CD1c-positive myeloid dendritic cell (primary cell): ENCODE measurements around the gene CLEC17A.
A peak's percentile ranks its signal among the peaks of the same experiment; 100 is the strongest.
"Not testable (repeated sequence)": the region's sequence is repeated elsewhere in the genome, so short reads cannot be mapped to it uniquely, and the experiment has no call there.

Source experiments
- DNase-seq: peaks from one replicate; pipeline ENCODE4 v3.0.0-alpha.2; 2016; ENCODE audit errors: extremely low spot score

CLEC17A gene

DNA sequence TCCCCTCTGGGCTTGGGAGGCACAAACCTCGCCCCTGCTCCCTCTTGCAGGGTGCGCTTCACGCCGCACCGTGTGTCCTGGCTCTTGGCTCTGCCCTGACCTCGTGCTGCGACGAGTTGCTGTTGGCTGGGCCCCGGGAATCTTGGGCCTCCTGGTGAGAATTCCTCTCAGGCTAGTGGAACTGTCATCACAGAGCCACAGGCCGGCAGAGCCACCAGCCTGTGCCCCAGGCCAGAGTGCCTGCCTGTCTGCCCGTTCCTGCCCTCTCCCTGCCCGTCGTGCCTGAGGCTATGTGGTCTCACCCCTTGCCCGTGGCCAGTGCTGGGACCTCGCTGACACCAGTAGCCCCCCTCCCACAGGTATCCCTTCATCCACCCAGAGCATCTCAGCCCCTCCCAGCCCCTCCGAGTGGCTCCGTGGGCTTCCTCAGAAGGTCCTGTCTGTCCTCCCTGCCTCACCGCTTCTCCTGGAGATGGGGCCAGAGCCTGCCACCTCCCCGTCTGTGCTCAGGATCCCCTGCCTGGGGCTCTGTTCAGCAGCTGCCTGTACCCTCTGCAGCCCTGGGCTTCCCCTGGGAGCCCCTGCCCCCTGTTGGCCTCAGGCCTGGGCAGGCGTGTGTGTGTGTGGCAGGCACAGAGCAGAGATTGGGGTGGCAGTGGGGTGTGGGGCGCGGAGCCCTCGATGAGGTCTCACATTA lies 24.4 kb upstream of the CLEC17A start:
- DNase-seq = no peak

DNA sequence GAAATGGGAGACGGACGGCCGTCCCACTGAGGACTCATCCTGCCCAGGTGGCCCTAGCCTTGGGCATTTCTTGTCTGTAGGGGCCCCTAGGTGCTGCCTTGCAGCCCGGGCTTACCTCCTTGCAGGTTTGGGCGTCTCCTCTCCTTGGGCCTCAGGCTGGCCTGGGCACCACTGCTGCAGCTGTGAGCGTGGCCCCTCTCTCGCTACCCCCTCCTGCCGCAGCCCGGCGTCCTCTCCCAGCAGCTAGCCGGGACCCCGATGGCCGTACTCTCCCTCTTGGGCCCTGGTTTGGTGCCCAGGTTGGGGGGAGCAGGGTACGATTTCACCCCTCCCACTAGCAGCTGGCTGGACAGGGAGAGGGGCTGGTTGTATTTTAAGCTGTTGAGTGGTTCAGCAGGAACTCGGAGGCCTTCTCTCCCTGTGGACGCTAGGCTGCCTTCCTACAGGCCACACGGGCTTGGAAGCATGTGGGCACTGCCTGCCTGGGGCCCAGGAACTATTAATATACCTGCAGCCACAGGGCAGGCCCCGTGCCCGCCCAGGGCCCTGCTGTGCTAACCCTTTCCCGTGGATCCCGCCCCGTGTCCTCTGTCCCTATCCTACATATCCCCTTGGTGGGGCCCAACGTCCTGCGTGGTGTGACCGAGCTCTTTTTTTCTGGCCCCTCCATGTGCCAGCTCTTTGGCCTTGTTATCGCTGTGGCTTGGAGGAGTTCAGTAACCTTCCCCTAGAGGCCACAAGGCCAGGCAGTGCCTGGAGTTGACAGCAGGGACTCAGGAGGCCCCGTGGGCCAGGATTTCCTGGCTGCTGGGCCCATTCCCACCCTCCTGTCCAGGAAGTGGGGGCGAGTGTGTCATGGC lies 22.7 kb upstream of the CLEC17A start:
- DNase-seq = no peak

DNA sequence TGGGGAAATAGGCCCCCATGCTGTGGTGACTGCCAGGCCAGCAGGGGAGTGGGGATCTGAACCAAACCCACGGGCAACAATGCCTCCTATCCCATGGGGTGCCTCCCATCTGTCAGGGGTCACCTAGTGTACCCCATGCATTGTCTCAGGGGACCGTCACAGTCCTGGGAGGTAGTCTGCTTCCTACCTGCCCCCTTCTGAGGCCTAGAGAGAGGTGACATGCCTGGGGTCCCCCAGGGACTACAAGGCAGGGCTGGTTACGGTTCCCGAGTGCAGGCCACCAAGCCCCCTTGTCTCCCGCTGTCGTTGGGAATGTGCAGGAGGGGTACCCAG lies 22.1 kb upstream of the CLEC17A start:
- no peak for DNase-seq

- DNase-seq = no peak
Measured at GRCh38 chr19:14561249-14561648, 21.6 kb upstream of the CLEC17A start.

GRCh38 chr19:14561847-14562351 lies 21.0 kb upstream of the CLEC17A start:
- DNase-seq = no peak

DNA sequence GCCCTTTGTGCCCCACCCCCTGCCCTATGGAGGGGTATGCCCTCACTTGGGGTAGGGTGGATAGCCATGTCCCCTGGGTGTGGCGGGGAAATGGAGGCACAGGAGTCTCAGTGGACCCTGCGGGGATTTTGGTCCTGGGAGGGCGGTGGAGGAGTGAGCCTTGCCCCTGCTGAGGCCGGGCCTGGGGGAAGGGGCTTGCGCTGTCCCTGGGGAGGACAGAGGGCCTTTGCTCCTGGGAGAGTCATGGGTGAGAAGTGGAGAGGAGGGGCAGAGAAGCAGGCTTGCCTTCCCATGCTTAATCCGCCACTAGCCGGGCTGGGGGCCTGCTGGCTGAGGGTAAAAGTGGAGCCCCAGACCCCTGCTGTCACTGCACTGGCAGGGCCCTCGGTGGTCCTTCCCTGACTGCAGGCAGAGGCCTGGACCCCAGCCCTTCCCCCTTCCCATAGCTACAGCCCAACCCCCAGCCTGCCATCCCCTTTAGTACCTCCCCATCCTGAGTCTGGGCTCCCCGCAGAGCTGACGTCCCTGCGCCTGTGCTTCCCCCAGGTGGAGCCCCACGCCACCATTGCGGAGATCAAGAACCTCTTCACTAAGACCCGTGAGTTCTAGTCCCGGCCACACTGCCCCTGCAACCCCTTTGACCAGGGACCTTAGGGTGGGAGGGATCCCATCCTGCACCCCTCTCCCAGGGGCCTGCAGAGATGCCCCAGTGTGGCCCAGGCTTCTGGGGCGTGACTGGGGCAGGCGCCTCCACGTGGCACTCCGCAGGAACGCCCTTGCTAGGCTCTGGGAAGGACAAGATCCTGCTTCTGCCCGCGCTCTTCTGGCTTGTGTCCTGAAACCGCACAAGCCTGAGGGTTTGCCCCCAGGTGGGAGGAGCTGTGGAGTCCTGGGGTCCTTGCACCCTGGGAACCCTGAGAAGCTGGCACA lies 20.0 kb upstream of the CLEC17A start:
- no peak for DNase-seq

GRCh38 chr19:14563590-14563926 lies 19.3 kb upstream of the CLEC17A start:
- DNase-seq = no peak

DNA sequence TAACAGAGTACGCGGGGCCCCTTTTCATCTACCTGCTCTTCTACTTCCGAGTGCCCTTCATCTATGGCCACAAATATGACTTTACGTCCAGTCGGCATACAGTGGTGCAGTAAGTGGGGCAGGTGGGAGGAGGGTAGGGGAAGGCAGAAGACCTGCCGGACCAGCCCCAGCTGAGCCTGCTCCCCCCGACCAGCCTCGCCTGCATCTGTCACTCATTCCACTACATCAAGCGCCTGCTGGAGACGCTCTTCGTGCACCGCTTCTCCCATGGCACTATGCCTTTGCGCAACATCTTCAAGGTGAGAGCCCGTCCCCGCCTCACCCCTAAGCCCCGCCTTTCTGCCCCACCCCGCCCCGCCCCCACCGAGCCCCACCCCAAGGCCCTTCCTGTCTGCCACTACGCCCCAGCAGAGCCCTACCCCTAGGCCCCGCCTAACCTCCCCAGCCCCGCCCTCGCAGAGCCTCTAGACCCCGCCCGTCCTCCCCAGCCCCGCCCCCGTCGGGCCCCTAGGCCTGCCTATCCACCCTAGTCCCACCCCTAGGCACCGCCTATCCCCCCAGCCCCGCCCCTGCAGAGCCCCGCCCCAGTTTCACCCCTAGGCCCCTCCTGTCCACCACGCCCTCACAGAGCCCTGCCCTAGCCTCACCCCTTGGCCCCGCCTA lies 18.8 kb upstream of the CLEC17A start:
- DNase-seq = peak; percentile 16

- DNase-seq = not testable (repeated sequence)
Measured at GRCh38 chr19:14564652-14565297, 18.1 kb upstream of the CLEC17A start.

- DNase-seq = no peak
Measured at GRCh38 chr19:14565298-14565679, 17.6 kb upstream of the CLEC17A start.

DNA sequence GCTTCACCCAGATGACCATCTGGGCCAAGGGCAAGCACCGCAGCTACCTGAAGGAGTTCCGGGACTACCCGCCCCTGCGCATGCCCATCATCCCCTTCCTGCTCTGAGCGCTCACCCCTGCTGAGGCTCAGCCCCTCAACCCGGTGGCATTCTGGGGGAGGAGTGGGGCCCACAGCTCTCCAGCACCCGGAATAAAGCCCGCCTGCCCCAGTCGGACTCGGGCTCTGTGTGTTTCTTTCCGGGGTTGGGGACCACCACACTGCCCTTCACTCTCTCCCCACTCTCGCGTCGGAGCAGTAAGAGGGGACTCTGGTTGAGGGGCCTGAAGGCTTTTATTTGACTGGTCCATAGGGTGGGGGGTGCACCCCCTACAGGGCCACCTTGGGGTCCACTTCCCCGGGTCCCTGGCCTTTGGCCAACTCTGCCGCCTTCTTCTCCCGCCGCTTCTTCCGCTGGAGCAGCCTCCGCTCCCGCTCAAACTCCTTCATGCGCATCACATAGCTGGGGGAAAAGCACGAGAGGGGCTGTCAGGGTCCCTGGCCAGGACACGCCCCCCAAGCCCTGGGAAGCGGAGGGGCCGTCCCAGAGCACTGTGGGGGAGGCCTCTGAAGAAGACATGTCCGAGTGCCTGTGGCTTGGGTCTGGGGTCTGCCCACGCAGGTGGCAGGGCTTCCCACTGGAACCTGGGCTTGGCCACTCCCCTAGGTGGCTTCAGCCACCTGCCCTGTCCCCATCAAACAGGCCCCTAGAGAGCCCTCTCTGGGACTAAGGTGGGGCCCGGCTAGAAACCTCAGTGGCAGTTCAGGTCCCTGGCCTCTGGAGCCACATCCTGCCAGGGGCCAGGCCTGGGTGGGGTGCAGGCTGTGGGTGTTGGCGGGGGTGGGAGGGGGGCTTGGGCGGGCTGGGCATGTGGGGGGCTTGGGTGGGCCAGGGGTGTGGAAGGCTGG lies 16.8 kb upstream of the CLEC17A start:
- DNase-seq = no peak

DNA sequence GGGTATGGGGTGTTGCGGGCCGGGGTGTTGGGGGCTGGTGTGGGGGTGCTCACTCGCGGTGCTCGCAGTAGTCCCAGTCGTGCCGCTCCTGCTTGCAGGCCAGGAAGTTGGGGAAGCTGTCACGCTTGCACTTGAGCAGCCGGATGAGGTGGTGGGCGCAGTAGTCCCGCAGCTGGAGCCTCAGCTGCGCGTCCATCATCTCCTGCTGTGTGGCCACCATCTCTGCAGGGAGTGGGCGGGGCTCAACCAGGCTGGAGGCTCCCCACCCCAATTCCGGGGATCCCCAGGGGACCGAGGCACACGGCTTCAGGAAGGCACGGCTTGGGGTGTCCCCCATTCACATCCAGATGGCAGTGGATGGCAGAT lies 16.2 kb upstream of the CLEC17A start:
- no peak for DNase-seq

DNA sequence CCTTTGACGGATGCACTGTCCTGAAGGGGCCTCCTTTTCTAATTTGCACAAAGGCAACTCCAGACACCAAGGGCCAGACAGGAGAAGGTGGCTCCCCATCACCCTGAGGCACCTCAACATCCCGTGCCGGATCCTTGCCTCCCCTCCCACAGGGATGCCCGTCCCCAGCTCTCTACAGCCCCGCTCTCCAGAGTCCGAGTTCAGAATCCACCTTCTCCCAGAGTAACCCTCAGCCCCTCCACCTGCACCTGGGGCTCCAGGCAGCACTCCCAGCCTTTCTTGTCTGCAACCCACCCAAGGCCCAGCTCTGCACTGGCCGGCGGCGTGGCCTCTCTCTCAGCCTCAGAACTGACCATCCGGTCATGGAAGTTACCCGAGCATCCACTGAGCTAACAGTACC lies 15.8 kb upstream of the CLEC17A start:
- DNase-seq = no peak

- DNase-seq = no peak
Measured at GRCh38 chr19:14570864-14571527, 11.9 kb upstream of the CLEC17A start.

DNA sequence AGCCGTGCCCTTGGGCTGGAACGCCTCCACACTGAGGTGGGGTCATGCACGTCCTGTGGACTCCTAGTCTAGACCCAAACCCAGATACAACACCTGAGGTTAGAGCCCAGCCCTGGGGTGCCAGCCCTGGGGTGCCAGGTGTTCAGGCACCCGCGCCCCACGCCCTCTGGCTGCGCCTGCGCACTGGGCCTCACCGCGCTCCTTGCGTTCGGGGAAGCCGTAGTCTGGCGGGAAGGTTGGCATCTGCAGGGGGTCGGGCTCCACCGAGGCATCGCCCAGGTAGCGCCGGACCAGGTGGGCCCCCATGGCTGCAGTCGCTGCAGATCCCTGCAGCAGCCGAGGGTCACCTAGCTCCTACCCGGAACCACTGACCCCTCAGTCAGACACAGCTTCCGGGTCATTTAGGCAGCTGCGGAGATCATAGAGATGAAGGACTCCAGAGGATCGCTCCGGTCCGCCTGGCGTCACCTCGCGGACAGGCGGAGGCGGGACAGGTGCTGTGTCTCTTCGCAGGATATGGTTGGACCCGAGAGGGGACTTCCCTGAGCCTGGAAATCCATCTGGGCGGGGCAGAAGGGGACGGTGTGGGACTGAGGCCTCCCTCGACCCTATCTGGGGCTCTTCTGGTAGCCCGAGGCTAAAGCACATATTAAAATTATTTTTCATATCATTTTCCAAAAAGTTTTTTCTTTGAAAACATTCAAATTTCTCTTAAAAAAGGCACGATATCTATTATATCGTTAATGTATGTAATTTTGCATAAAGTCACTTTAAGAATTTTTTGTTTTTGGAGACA lies 11.0 kb upstream of the CLEC17A start, which contains the start of gene NDUFB7:
Gene NDUFB7, minus strand, starts transcription at position 372 of the 796 bp plus-strand sequence. Its CDS starts 66 bp downstream, at position 306.
- peak; percentile 94 for DNase-seq

DNA sequence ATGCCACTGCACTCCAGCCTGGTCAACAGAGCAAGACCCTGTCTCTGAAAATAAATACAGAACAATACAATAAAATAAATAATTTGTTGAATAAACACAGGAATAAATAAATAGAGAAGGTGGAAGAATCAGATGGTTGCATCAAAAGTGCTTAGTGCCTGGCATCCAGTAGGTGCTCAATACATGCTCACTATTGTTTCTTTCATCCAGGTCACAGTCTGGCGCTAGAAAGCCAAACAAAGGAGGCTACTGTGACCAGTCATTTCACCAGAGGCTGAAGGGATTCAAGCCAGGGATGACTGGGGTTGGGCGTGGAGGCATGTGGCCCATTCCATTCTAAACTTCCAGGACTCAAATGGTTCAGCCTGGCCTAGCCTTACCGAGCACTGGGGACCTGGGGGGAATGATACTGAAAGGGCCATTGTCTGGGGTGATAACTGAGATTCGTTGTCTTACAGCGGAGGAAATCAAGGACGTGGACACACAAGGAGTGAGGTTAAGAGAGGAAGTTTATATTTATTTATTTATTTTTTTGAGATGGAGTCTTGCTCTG lies 7.4 kb upstream of the CLEC17A start:
- DNase-seq = no peak

DNA sequence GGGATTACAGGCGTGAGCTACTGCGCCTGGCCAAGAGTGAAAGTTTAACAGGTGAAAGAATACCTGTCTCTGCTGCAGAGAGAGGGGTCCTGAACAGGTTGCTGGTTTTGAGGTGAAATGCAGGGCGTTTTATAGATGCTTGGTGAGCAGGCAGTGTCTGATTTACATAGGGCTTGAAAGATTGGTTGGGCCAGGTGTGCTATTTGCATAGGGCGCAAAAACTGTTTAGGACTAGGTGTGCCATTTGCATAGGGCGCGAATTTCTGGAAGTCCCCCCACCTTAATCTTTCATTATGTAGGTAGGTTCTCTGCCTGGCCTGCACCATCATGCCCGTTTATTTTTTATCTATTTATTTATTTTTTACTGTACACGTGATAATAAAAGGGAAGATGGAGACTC lies 6.5 kb upstream of the CLEC17A start:
- DNase-seq = no peak

DNA sequence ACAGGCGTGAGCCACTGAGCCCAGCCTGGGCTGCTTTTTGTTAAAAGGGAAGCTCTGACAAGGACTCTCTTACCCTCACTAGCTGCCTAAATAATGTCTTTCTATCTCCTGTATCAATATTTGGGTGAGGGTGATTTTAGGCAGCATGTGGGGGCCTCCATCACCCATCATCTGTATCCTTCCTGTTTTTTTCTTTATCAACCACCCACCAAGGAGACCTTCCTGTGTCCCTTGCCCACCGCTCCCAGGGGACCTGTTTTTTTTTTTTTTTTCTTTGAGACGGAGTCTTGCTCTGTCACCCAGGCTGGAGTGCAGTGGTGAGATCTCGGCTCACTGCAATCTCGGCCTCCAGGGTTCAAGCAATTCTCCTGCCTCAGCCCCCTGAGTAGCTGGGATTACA lies 5.6 kb upstream of the CLEC17A start:
- DNase-seq = no peak
